ENCODE measurements around the gene CELA2A.
"Not testable (repeated sequence)": the region's sequence is repeated elsewhere in the genome, so short reads cannot be mapped to it uniquely, and the experiment has no call there.

The CELA2A gene

GRCh38 chr1:15445390-15446122 is 11.0 kb upstream of the CELA2A start:
- no peak for DNase-seq

- DNase-seq = no peak
These were observed 10.3 kb upstream of the CELA2A start for GRCh38 chr1:15446212-15446611.

GRCh38 chr1:15448877-15449462 is 7.6 kb upstream of the CELA2A start:
- no peak for DNase-seq

GRCh38 chr1:15449567-15449966 is 7.0 kb upstream of the CELA2A start:
- DNase-seq = no peak

- DNase-seq = no peak
These were observed 5.4 kb upstream of the CELA2A start for GRCh38 chr1:15451014-15451722.

- no peak for DNase-seq
These were observed 4.3 kb upstream of the CELA2A start for GRCh38 chr1:15452216-15452615.

GRCh38 chr1:15452866-15453571 is 3.5 kb upstream of the CELA2A start:
- DNase-seq = no peak

GRCh38 chr1:15453734-15454133 is 2.8 kb upstream of the CELA2A start:
- no peak for DNase-seq

- no peak for DNase-seq
These were observed 2.3 kb upstream of the CELA2A start for GRCh38 chr1:15454256-15454655.

GRCh38 chr1:15455522-15455921 is 1.0 kb upstream of the CELA2A start:
- DNase-seq = no peak

- DNase-seq = no peak
These were observed 1.1 kb downstream of the CELA2A start for GRCh38 chr1:15457585-15457984.

GRCh38 chr1:15458388-15458787 is 1.9 kb downstream of the CELA2A start:
- not testable (repeated sequence) for DNase-seq

GRCh38 chr1:15459771-15460707 is 3.5 kb downstream of the CELA2A start:
- DNase-seq = no peak

- DNase-seq = no peak
These were observed 4.2 kb downstream of the CELA2A start for GRCh38 chr1:15460708-15461095.

GRCh38 chr1:15463064-15463800 is 6.7 kb downstream of the CELA2A start:
- DNase-seq = not testable (repeated sequence)

- DNase-seq = not testable (repeated sequence)
These were observed 7.4 kb downstream of the CELA2A start for GRCh38 chr1:15463926-15464322.

GRCh38 chr1:15465674-15466073 is 9.1 kb downstream of the CELA2A start:
- no peak for DNase-seq

- DNase-seq = not testable (repeated sequence)
These were observed 10.6 kb downstream of the CELA2A start for GRCh38 chr1:15466955-15467625.

GRCh38 chr1:15468145-15468544 is 11.6 kb downstream of the CELA2A start:
- no peak for DNase-seq

GRCh38 chr1:15469361-15469760 is 12.8 kb downstream of the CELA2A start:
- DNase-seq = no peak
